Measurements from ENCODE around the gene MCTP1. TPM values are rescaled to one million over a fixed set of nuclear protein-coding genes. Genes with fewer than 3 reads are reported as not detected.

The MCTP1 gene
- total RNA-seq, 1 experiment from 2014 or later = 0.44 TPM

DNA sequence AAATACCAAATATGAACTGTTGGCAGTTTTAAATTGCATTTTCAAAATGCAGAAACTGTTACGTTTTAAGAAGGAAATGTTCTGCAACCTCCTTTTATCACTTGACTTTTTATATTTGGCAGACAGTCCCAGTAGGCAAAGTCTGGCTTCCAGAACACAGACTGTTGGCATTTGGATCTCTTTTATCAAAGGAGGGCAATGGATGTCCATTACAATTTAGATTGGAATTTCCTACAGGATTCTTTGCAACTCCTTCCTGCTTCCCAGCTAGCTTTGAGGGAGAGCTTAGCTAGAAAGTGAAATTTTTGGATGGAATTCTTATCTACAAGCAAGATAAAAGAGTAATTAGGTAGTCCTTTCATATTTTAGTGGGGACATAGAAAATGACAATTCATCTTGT, 523.8 kb downstream of the MCTP1 start:
- no peaks in the 10 kb centered on the region for H3K4me1 ChIP-seq (ENCODE audit: control insufficient read depth in 1 of 2, insufficient read depth in 2 of 2, low read length in 2 of 2)
- intact Hi-C loops (cut with micrococcal nuclease) = no loop called here
- H3K9ac ChIP-seq (ENCODE audit: low read length) = no peak overlapping the region
- no peaks in the 10 kb centered on the region for H3K9me3 ChIP-seq (ENCODE audit: control insufficient read depth in 1 of 2, insufficient read depth in 1 of 2, low read depth in 1 of 2, low read length in 2 of 2)
- ATAC-seq = no peak
- CTCF ChIA-PET = no interaction called here
- no peaks in the 10 kb centered on the region for H3K36me3 ChIP-seq (ENCODE audit: control insufficient read depth in 1 of 2, insufficient read depth in 2 of 2, low read length in 2 of 2)
- no peak overlapping the region for H3K27ac ChIP-seq (ENCODE audit: low read depth, low read length)
- no peak overlapping the region for H3K4me2 ChIP-seq (ENCODE audit: low read length)
- no peaks in the 10 kb centered on the region for H3K79me2 ChIP-seq (ENCODE audit: insufficient read depth, low read length)
- no peak overlapping the region for H2AFZ ChIP-seq (ENCODE audit: low read depth, low read length, poor library complexity, severe bottlenecking)
- H3K27me3 ChIP-seq (ENCODE audit: insufficient read depth, low read length) = no peaks in the 10 kb centered on the region
- RAD21 ChIA-PET (ENCODE audit: low non-redundant PET in 1 of 2, low total read pairs in 2 of 2, uncharacterized antibody in 2 of 2, unreplicated experiment in 2 of 2) = no interaction called here
- H3K9me2 ChIP-seq (ENCODE audit: insufficient read depth) = no peaks in the 10 kb centered on the region
- H4K20me1 ChIP-seq (ENCODE audit: insufficient read depth) = no peaks in the 10 kb centered on the region
- BruUV-seq (replicated peaks) = no TSS peak
- DNase-seq (ENCODE audit: low read depth, low spot score) = no peak
- POLR2A ChIA-PET = no interaction called here
- H3K4me3 ChIP-seq (replicated peaks in 1 of 2; ENCODE audit: low read depth in 1 of 2, low read length in 2 of 2) = no peak overlapping the region
- TF ChIP-seq TCF7L2 (IDR thresholded peaks at IDR 0.05; ENCODE audit: borderline replicate concordance, extremely low read depth, insufficient read depth, insufficient read length) = no peak
- no peak for TF ChIP-seq SIN3A (IDR thresholded peaks at IDR 0.05; ENCODE audit: low read depth)
- no peak for TF ChIP-seq CTCF (IDR thresholded peaks at IDR 0.05 in 2 of 3, conservative IDR thresholded peaks at IDR 0.05 in 1 of 3; ENCODE audit: borderline replicate concordance in 1 of 3, insufficient read depth in 1 of 3, low read depth in 2 of 3, low read length in 2 of 3)
- TF ChIP-seq, protein P1, sequence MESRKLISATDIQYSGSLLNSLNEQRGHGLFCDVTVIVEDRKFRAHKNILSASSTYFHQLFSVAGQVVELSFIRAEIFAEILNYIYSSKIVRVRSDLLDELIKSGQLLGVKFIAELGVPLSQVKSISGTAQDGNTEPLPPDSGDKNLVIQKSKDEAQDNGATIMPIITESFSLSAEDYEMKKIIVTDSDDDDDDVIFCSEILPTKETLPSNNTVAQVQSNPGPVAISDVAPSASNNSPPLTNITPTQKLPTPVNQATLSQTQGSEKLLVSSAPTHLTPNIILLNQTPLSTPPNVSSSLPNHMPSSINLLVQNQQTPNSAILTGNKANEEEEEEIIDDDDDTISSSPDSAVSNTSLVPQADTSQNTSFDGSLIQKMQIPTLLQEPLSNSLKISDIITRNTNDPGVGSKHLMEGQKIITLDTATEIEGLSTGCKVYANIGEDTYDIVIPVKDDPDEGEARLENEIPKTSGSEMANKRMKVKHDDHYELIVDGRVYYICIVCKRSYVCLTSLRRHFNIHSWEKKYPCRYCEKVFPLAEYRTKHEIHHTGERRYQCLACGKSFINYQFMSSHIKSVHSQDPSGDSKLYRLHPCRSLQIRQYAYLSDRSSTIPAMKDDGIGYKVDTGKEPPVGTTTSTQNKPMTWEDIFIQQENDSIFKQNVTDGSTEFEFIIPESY (IDR thresholded peaks at IDR 0.05; ENCODE audit: extremely low read depth, insufficient replicate concordance, low read length) = no peak
- TF ChIP-seq EZH2 (IDR thresholded peaks at IDR 0.05) = no peak

Measured in HCT116 (cell line).